HG02623 (cell line): ENCODE data around the gene EMP3.
"Not testable (repeated sequence)": the region's sequence is repeated elsewhere in the genome, so short reads cannot be mapped to it uniquely, and the experiment has no call there.

ENCODE experiments used
- ATAC-seq: cut with Tn5 transposase; IDR thresholded peaks from one replicate; pipeline ENCODE4 v1.9.1; 2021; ENCODE audit warnings: moderate library complexity; ENCODE audit not compliant: unreplicated experiment

Gene EMP3, protein sequence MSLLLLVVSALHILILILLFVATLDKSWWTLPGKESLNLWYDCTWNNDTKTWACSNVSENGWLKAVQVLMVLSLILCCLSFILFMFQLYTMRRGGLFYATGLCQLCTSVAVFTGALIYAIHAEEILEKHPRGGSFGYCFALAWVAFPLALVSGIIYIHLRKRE

DNA sequence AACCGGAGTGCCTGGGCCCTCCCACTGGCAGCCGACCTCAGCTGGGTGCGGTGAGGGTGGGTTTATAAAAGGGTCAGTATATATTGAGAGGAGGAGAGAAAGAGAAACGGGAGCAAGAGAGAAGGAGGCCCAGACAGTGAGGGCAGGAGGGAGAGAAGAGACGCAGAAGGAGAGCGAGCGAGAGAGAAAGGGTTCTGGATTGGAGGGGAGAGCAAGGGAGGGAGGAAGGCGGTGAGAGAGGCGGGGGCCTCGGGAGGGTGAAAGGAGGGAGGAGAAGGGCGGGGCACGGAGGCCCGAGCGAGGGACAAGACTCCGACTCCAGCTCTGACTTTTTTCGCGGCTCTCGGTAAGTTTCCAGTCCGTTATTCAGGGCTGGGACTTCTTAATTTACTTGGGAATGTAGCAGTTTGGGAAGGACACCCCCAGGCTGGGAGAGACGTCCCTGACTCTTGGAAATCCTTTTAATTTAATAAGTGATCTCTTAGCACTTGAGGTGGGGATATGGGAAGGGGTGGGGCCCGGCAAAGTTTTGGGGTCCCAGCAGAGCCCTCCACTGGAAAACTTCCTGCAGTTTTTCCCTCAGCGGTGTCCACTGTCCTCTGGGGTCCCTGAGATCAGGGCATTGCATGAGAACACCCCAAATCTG, at the start of gene EMP3:
EMP3 (plus strand) TSS at position 288 of the 646 bp plus-strand sequence. CDS start 1,293 bp downstream, outside the sequence.
- no peak for ATAC-seq

DNA sequence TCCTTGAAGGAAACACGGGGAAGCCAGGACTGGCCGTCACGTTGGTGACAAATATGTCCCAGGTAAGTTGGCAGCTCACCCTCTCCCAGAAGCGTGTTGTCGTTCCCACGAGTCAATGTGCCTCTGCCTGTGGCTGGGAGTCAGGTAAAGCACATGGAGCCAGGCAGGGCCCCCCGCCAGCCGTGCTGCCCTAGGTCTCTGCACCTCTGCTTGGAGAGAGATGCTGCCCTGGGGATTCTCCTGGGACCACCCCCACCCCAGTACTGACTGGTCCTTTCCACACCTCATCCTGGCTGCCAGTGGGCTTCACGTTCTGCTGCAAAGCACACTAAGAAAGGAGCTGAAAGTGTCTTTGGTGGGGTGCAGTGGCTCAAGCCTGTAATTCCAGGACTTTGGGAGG, 45.6 kb upstream of the EMP3 start:
- no peak for ATAC-seq

DNA sequence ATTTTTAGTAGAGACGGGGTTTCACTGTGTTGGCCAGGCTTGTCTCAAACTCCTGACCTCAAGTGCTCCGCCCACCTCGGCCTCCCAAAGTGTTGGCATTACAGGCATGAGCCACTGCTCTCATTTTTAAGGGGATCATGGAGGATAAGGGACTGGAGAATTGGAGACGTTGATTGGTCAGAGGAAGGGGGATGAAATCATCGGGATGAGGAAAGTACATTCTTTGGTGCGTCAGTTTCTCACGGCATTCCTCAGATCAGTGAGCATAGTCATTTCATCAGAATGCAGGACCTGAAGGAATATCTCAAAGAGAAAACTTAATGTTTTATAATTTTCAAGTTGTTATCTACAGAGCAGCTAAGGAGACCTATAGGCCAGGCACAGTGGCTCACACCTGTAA, 41.4 kb upstream of the EMP3 start:
- ATAC-seq = no peak

DNA sequence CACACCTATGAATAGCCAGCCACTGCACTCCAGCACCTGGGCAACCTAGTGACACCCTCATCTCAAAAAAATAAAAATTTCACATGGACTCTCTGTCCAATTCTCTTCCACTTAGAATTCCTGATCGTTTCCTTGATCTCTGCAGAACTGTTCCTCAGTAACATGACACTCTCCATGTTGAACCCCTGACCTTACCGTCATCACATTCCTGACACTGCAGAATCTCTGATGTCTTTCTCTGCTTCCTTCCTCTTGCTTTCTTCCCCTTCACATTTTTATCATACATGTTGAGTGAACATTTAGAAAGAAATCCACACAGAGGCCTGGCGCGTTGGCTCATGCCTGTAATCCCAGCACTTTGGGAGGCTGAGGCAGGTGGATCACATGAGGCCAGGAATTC, 40.5 kb upstream of the EMP3 start:
- ATAC-seq = no peak

DNA sequence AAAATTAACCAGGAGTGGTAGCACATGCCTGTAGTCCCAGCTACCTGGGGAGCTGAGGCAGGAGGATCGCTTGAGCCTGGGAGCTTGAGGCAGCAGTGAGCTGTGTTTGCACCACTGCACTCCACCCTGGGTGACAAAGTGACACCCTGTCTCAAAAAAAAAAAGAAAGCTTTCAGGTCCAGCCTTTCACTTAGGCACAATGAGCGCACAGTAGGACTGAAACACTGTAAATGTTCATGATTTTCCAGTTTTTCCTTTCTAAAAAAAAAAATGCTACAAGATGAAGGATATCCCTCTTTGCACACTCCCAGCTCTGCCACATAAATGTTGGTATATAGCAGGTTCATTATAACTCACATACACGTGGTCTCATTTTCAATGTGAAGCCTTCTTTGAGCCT, 37.6 kb upstream of the EMP3 start:
- ATAC-seq = no peak

DNA sequence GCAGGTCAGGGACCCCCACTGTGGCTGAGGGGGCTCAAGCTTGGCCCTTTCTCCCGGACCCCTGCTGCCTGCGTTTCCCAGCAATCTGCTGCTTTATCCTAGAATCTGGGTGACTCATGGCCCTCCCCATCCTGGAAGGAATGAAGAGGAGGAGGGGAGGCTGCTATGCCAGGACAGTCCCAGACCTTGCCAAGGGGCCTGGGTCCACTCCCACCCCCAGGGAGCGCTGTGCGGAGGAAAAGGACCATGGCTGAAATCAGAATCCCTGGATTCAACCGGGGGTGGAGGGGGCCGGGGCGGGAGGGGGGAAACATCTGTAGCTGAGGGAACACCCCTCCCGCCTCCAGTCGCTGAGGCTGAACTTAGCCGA, 35.0 kb upstream of the EMP3 start:
- no peak for ATAC-seq

DNA sequence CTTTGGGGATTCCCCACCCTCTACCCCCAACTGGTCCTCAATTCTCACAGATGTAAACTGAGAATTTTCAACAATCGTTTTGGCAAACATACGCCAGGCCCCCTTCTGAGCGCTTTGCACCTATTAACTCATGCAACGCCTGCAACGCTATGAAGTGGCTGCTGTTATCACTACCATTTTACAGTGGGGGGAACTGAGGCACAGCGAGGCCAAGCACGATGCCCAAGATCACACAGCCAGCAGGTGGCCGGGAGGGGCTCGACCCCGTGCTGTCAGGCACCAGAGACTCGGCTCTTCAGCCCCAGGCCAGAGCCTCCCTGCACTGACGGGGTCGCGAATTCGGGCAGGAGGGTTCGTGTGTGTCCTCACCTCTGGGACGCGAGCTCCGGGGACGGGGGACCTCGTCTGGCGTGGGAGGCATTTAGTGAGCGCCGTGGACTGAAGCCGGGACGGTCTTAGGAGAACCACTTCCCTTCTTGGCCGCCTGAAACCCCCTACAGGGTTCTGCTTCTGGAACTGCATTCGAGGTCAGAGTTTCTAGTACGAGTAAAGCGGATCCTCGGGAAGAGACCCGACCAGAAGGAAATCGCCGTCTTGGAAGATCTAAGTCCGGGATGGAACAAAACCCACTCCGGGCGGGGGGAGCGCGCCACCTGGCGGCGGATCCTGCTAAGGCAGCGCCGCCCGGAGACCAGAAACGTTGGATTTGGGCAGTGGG, 34.4 kb upstream of the EMP3 start:
- no peak for ATAC-seq

DNA sequence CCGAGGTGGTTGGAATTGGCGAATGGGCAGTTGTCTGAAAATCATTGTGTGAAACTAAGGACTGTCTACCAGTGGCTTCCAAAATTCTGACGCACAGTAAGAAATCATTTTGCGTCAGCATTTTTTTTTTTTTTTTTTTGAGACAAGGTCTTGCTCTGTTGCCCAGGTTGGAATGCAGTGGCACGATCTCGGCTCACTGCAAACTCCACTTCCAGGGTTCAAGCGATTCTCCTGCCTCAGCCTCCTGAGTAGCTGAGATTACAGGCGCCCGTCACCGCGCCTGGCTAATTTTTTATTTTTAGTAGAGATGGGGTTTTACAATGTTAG, 33.9 kb upstream of the EMP3 start:
- ATAC-seq = not testable (repeated sequence)

DNA sequence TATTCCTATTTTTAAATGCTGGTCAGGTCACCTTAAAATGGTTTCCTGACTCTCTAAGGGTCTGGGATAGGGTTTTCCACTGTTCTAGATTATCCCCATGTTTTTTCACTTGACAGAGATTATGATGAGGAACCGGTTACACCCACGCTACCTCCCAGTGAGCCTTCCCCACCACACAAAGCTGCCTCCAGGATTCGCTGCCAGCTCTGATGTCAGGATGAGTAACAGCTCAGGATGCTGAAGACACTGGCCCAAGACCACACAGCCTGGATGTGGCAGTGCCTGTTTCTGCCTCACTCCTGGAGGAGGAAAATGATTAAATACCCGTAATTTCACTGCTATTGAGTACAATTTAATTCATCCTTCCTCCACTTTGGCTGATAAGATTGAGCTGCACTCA, 32.6 kb upstream of the EMP3 start:
- ATAC-seq = no peak

DNA sequence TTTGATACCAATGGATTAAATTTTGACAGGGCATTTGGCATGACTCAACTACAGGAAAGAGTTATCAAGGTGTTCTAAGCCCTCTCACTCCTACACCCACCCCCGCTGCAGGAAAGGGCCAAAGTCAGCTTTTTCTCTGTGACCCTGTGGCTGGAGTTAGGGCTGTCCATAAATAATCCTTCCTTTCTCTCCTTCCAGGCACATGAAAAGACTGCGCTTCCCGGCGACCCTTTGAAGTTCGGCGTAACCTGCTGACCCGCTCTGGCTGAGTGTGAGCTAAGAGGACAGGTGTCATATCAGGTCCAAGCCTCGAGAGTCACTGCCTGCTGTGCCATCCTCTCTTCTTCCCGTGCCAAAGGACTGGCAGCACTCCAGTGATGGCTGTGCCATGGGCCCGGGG, 29.9 kb upstream of the EMP3 start:
- ATAC-seq = no peak

DNA sequence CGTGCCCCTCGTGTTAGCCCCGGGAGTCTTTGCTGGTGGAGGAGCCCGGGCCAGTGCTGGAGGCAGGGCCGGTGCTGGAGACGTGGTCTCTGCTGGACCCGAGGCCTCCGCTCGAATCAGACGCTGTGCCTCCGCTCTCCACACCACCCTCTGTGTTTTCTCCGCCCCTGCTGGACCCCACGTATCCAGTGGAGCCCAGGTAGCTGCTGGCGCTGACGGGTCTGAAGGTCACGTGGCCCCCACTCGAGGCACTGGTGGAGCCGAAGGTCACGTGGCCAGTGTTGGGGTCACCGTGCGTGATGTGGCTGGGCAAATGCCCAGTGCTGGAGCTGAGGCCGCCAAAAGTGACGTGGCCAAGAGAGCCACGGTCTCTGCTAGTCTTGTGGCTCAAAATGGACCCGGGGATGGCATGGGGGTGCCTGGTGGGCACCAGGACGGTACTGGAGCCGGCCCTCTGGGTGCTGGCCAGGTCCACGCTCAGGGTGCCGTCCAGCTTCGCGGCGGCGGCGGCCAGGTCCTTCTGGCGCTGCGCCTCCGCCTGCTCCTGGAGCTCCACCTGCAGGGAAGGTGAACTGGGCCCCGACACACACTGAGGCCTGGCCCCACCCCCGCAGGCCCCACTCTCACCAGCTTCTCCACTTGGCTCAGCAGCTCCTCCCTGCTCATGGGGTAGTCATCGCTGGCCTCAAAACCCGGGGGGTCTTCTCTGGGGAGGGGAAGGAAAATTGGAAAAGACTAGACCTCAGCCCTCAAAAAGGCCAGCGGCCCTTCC, 28.2 kb upstream of the EMP3 start:
- ATAC-seq = no peak

DNA sequence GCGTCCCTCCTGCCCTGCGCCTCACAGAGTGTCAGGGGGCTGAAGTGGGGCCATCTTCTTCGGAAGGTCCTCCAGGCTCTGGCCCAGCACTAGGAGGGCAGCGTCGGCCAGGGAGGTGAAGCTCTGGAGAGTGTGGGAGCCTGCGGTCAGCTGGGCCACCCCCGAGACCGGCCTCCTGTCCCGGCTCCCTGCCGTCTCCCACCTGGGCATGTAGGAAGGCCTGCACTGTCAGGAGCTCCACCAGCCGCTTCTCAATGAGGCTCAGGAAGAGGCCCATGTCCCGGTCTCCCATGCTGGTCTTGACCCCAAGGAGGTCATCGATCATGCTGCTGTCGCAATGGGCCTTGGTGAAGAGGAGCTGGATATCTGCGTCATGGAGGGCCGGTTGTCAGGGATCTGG, 27.4 kb upstream of the EMP3 start:
- ATAC-seq = no peak

DNA sequence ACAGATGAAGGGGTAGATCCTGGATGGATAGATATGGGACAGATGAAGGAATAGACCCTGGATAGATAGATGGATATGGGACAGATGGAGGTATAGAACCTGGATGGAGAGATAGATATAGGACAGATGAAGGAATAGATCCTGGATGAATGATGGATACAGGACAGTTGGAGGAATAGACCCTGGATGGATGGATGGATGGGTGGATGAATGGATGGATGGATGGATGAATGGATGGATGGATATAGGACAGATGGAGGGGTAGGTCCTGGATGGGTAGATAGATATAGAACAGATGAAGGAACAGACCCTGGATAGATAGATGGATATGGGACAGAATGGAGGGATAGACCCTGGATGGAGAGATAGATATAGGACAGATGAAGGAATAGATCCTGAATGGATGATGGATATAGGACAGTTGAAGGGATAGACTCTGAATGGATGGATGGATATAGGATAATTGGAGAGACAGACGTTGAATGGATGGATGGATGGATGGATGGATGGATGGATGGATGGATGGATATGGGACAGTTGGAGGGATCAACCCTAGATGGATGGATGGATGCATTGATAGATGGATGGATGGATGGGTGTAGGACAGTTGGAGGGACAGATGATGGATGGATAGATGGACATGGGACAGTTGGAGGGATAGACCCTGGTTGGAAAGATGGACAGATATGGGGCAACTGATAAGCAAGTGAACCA, 23.3 kb upstream of the EMP3 start:
- no peak for ATAC-seq

DNA sequence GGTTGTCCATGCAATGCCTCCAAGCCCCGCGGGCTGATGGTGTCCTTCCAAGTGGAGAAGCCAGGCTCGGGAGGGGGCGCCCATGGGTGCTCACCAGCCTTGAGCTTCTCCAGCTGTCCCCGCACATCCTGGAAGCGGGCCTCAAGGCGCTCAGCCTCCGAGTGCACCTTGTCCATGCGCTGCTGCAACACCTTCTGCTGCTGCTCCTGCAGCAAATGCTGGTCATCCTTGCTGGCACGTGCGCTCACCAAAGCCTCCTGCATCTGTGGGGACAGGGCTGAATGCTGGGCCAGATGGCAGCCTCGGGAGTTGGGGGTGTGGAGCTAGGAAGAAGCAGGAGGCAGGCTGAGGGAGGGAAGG, 22.8 kb upstream of the EMP3 start:
- no peak for ATAC-seq

DNA sequence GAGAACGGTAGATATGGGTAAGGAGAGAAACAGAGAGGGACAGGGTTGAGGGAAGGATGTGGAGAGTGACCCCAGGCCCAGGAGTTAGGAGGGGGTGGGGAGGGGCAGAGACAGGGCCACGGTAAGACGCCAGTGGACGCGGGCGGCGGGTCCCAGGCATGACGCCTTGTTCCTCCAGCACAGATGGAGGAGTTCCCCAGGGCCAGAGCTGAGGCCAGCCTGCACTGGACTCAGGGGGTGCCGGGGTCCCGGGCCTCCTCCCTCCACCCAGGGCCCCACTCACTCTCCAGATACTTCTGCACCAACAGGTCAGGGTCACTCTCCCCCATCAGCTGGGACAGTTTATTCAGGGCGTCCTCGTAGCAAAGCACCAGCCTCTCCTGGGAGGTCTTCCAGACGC, 22.0 kb upstream of the EMP3 start:
- ATAC-seq = no peak

DNA sequence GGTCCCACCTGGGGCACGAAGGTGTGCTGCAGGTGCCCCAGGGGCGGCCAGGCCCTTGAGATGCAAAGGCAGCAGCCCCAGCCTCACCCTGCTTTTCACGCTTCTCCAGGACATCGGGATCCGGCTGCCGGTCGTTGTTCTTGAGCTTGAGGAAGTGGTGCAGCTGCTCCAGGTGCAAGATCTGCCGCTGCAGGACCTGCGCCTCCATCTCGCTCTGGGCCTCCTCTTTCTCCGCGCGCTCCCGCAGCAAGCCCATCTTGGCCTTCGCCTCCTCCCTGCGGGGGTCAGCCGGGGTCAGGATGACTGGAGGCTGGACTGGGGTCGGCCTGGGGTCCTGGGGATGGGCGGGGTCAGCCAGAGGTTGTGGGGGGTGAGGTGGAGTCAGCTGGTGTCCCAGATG, 21.5 kb upstream of the EMP3 start:
- ATAC-seq = no peak

DNA sequence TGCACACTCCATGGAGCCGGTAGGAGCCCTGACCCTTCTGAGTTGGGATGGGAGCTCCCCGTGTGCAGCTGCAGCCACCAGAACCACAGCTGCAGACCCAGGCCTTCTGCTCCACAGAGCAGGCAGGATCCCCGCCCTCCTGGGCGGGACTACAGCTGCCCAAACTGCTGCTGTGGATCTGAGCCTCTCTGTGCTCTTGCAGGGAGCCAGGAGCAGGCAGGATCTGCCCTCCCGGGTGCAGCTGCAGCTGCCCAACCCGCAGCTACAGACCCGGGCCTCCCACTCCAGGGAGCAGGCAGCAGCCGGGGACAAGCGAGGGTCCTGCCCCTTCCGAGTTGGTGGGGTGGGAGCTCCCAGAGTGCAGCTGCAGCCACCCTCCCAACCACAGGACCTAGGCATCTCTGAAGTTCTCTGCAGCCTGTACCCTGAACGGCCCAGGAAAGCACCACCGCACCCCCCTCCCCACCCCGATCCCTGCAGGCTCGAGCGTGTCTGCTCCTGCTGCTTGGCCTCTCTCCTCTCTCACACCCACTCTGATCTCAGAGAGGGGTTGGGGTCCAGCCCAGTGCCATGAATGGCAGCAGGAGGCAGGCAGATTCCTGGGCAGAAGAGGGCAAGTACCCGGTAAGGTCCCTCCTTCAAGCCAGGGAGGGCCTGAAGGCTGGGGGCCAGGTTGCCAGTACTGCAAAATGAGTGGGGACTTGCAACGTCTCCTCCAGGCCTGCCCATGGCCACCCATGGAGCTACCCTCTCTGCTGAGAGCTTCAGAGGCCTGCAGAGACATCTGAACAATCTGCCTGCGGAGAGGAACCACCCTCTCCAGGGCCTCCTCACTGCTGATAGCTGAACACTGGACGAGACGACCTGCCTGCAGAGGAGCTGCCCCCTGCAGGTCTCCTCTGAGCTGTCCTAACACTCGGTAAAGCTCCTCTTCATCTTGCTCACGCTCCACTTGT, 16.4 kb upstream of the EMP3 start:
- ATAC-seq = no peak

DNA sequence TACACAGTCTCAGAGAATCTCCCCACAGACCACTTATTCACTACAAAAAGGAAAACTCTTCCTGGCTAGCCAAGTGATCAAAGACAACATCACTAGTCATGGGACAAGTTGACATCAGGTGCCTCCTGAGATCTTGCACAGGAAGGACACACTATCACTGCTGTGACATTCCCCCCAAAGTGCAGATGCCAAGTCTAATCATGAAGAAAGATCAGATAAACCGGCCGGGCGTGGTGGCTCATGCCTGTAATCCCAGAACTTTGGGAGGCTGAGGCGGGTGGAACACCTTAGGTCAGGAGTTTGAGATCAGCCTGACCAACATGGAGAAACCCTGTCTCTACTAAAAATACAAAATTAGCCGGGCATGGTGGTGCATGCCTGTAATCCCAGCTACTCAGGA, 15.6 kb upstream of the EMP3 start:
- ATAC-seq = not testable (repeated sequence)

DNA sequence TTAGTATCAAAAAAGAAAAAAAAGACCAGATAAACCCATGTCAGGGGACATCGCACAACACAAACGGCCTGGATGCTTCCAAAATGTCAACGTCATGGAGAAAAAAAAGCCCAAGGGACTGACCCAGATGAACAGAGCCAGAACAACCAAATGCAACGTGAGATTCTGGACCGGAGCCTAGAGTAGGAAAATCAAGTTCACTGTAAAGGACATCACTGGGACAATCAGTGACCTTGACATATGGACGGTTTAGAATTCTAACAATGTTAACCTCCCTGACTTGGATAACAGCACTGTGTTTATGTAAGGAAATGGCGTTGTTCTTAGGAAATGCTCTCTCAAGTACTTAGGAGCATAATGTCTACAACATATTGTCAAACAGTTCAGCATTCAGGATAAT, 15.1 kb upstream of the EMP3 start:
- no peak for ATAC-seq

DNA sequence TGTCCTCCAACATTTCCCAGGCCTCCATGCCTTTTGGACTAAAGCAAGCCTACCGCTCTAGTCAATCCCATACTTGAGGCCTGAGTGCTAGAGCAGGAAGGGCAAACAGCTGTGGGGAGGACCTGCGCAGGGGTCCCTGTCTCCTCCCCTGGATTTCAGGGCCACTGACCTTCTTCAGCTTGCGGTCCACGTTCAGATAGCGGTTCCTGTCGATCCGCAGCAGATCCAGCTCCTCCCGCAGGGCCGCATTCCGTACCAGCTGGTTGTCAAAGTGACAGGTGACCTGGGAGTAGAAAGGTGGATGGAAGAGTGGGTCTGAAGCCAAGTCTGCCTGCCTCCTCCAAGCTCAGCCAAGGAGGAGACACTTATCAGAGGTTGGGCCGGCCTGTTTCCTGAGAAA, 14.0 kb upstream of the EMP3 start:
- ATAC-seq = no peak
